Measurements from ENCODE around the gene PSRC1.
A peak's percentile ranks its signal among the peaks of the same experiment; 100 is the strongest.
"Not testable (repeated sequence)": the region's sequence is repeated elsewhere in the genome, so short reads cannot be mapped to it uniquely, and the experiment has no call there.

Gene PSRC1

DNA sequence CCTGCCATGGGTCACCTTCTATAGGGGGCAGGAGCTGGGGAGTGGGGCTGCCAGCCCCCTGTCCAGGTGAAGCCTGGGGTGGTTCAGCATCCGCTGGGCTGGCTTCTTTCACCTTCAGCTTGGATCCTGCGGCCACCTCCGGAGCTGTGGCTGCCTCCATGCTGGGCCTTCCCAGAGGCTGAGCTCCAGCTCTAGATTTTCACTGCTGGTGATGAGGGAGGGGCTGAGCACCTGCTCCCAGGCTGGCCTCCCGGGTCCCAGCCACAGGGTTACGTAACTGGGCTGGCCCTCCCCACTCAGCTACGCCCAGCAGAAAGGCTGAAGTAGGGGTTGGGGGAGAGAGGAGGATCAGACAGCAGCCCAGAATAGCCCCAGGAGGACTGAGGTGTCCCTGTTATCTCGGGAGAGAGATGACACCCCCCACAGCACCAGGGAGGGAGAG, 23.9 kb upstream of the PSRC1 start, which contains the start of gene MYBPHL:
Gene MYBPHL, minus strand, starts transcription at position 180 of the 442 bp plus-strand sequence. Its CDS starts 20 bp downstream, at position 160.
- Histone ChIP-seq H3K4me2 (ENCODE audit: low read length, poor library complexity, severe bottlenecking) (no peak within 1 kb of the TSS), H3K36me3 (ENCODE audit: control insufficient read depth in 1 of 2, insufficient read depth in 2 of 2, low read depth in 1 of 2, low read length in 2 of 2) (peaks cover 0 to 7% of the 10 kb centered on the region in 2 experiments), H3K23ac (ENCODE audit: low read length in 2 of 2) (no peak within 1 kb of the TSS), H2AK5ac (ENCODE audit: low read length, severe bottlenecking) (no peak within 1 kb of the TSS), H2BK12ac (ENCODE audit: low read length in 2 of 2) (no peak within 1 kb of the TSS), H2AFZ (ENCODE audit: low read depth, low read length) (no peak within 1 kb of the TSS), H3K9me3 (ENCODE audit: control insufficient read depth, low read length) (no peaks in the 10 kb centered on the region), H3K4ac (ENCODE audit: low read depth in 1 of 2, low read length in 2 of 2) (no peak within 1 kb of the TSS), H2BK120ac (ENCODE audit: low read depth, low read length) (no peak within 1 kb of the TSS), H2BK15ac (ENCODE audit: low read depth, poor library complexity, severe bottlenecking) (no peak within 1 kb of the TSS), H3K27ac (ENCODE audit: low read length, poor library complexity, severe bottlenecking) (no peak within 1 kb of the TSS), H3K27me3 (ENCODE audit: control insufficient read depth in 1 of 2, insufficient read depth in 1 of 2, low read length in 2 of 2) (peaks cover 0 to 21% of the 10 kb centered on the region in 2 experiments), H3K4me1 (ENCODE audit: control insufficient read depth, insufficient read depth, low read depth, low read length) (peaks cover 2% of the 10 kb centered on the region), H4K8ac (ENCODE audit: low read length) (no peak within 1 kb of the TSS), H3K4me3 (ENCODE audit: insufficient read depth in 1 of 2, low read depth in 1 of 2, low read length in 2 of 2) (no peak within 1 kb of the TSS), H3K9ac (ENCODE audit: low read length) (no peak within 1 kb of the TSS), H3K18ac (ENCODE audit: low read depth in 1 of 2, low read length in 2 of 2) (peak within 1 kb of the TSS; percentile 16 to 39), H4K91ac (ENCODE audit: low read length) (peak within 1 kb of the TSS; percentile 45), H2BK5ac (ENCODE audit: low read depth, low read length, poor library complexity, severe bottlenecking) (no peak within 1 kb of the TSS), H3K79me1 (replicated peaks; ENCODE audit: low read length, poor library complexity, severe bottlenecking) (no peaks in the 10 kb centered on the region), H3K14ac (ENCODE audit: low read length in 2 of 2) (peak within 1 kb of the TSS in 1 of 2 experiments; percentile 49)
- DNase-seq: no peak
- 91% methylated on average over 6 of the region's 7 CpGs for WGBS

- H3K23ac ChIP-seq (ENCODE audit: low read length in 2 of 2); H2BK5ac ChIP-seq (ENCODE audit: low read depth, low read length, poor library complexity, severe bottlenecking); H2BK120ac ChIP-seq (ENCODE audit: low read depth, low read length); H3K4me3 ChIP-seq (ENCODE audit: insufficient read depth in 1 of 2, low read depth in 1 of 2, low read length in 2 of 2); H3K4me1 ChIP-seq (ENCODE audit: control insufficient read depth, insufficient read depth, low read depth, low read length); H3K79me1 ChIP-seq (replicated peaks; ENCODE audit: low read length, poor library complexity, severe bottlenecking); DNase-seq; H2BK12ac ChIP-seq (ENCODE audit: low read length in 2 of 2); H4K8ac ChIP-seq (ENCODE audit: low read length); H3K4me2 ChIP-seq (ENCODE audit: low read length, poor library complexity, severe bottlenecking); H3K18ac ChIP-seq (ENCODE audit: low read depth in 1 of 2, low read length in 2 of 2); H2BK15ac ChIP-seq (ENCODE audit: low read depth, poor library complexity, severe bottlenecking); H3K4ac ChIP-seq (ENCODE audit: low read depth in 1 of 2, low read length in 2 of 2); H2AK5ac ChIP-seq (ENCODE audit: low read length, severe bottlenecking); H3K27ac ChIP-seq (ENCODE audit: low read length, poor library complexity, severe bottlenecking); H3K36me3 ChIP-seq (ENCODE audit: control insufficient read depth in 1 of 2, insufficient read depth in 2 of 2, low read depth in 1 of 2, low read length in 2 of 2); H2AFZ ChIP-seq (ENCODE audit: low read depth, low read length); H3K9ac ChIP-seq (ENCODE audit: low read length); H3K9me3 ChIP-seq (ENCODE audit: control insufficient read depth, low read length); H4K91ac ChIP-seq (ENCODE audit: low read length): not testable (repeated sequence)
- Histone ChIP-seq H3K14ac (ENCODE audit: low read length in 2 of 2) (peak overlapping the region in 1 of 2 experiments; percentile 49), H3K27me3 (ENCODE audit: control insufficient read depth in 1 of 2, insufficient read depth in 1 of 2, low read length in 2 of 2) (peaks cover 0 to 21% of the 10 kb centered on the region in 2 experiments)
- WGBS: 39% methylated on average over 9 of the region's 10 CpGs
Measured at GRCh38 chr1:109305991-109306390, 23.0 kb upstream of the PSRC1 start.

DNA sequence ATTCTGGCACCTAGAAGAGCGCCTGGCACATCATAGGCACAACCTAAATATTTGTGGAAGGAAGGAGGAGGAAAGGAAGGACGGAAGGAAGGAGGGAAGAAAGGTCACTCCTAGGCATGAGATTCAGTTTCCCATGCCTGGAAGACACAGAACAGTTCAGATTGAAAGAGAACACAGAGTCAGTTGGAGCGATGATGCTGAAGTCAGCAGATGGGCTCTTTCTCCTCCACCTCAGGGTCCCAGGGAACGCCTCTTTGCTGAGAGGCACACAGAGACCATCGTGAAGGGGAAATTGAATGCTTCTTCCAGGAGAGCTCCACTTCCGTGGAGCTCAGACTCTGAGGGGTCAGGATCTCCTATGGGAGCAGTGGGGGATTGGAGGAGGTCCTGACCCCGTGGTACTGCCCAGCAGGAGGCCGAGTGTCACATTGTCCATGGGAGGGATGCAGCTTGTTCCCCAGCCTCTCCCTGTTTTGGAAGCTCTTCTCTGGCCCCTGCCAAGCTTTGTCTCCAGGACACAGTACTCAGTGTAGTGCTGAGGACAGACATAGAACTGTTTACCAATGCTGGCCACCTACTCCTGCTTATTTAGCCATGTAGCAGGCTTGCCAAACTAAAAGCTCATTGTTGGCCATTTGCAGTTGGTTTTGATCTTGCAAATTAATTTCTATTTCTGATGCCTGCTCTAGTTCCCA, 21.4 kb upstream of the PSRC1 start:
- H3K4me2 ChIP-seq (ENCODE audit: low read length, poor library complexity, severe bottlenecking): no peak overlapping the region
- no peak overlapping the region for H2BK5ac ChIP-seq (ENCODE audit: low read depth, low read length, poor library complexity, severe bottlenecking)
- no peak overlapping the region for H2BK12ac ChIP-seq (ENCODE audit: low read length in 2 of 2)
- H3K36me3 ChIP-seq (ENCODE audit: control insufficient read depth in 1 of 2, insufficient read depth in 2 of 2, low read depth in 1 of 2, low read length in 2 of 2): peaks cover 0 to 7% of the 10 kb centered on the region in 2 experiments
- no peaks in the 10 kb centered on the region for H3K9me3 ChIP-seq (ENCODE audit: control insufficient read depth, low read length)
- no peak overlapping the region for H2AFZ ChIP-seq (ENCODE audit: low read depth, low read length)
- H3K4me3 ChIP-seq (ENCODE audit: insufficient read depth in 1 of 2, low read depth in 1 of 2, low read length in 2 of 2): no peak overlapping the region
- WGBS: 80% methylated on average over 8 of the region's 8 CpGs
- no peaks in the 10 kb centered on the region for H3K79me1 ChIP-seq (replicated peaks; ENCODE audit: low read length, poor library complexity, severe bottlenecking)
- H2BK15ac ChIP-seq (ENCODE audit: low read depth, poor library complexity, severe bottlenecking): no peak overlapping the region
- peaks cover 8% of the 10 kb centered on the region for H3K4me1 ChIP-seq (ENCODE audit: control insufficient read depth, insufficient read depth, low read depth, low read length)
- DNase-seq: no peak
- H3K27ac ChIP-seq (ENCODE audit: low read length, poor library complexity, severe bottlenecking): no peak overlapping the region
- H4K91ac ChIP-seq (ENCODE audit: low read length): no peak overlapping the region
- no peak overlapping the region for H3K4ac ChIP-seq (ENCODE audit: low read depth in 1 of 2, low read length in 2 of 2)
- no peak overlapping the region for H3K9ac ChIP-seq (ENCODE audit: low read length)
- H3K27me3 ChIP-seq (ENCODE audit: control insufficient read depth in 1 of 2, insufficient read depth in 1 of 2, low read length in 2 of 2): peaks cover 0 to 21% of the 10 kb centered on the region in 2 experiments
- H2BK120ac ChIP-seq (ENCODE audit: low read depth, low read length): no peak overlapping the region
- no peak overlapping the region for H2AK5ac ChIP-seq (ENCODE audit: low read length, severe bottlenecking)
- no peak overlapping the region for H3K18ac ChIP-seq (ENCODE audit: low read depth in 1 of 2, low read length in 2 of 2)
- no peak overlapping the region for H3K23ac ChIP-seq (ENCODE audit: low read length in 2 of 2)
- no peak overlapping the region for H4K8ac ChIP-seq (ENCODE audit: low read length)
- no peak overlapping the region for H3K14ac ChIP-seq (ENCODE audit: low read length in 2 of 2)

- no peak overlapping the region for H4K8ac ChIP-seq (ENCODE audit: low read length)
- H2BK5ac ChIP-seq (ENCODE audit: low read depth, low read length, poor library complexity, severe bottlenecking): no peak overlapping the region
- WGBS: 91% methylated on average over 5 of the region's 5 CpGs
- H2AK5ac ChIP-seq (ENCODE audit: low read length, severe bottlenecking): no peak overlapping the region
- DNase-seq: no peak
- peaks cover 14% of the 10 kb centered on the region for H3K4me1 ChIP-seq (ENCODE audit: control insufficient read depth, insufficient read depth, low read depth, low read length)
- peak overlapping the region in 1 of 2 experiments; percentile 18 for H3K14ac ChIP-seq (ENCODE audit: low read length in 2 of 2)
- no peak overlapping the region for H2BK120ac ChIP-seq (ENCODE audit: low read depth, low read length)
- peaks cover 0 to 2% of the 10 kb centered on the region in 2 experiments for H3K36me3 ChIP-seq (ENCODE audit: control insufficient read depth in 1 of 2, insufficient read depth in 2 of 2, low read depth in 1 of 2, low read length in 2 of 2)
- H3K9me3 ChIP-seq (ENCODE audit: control insufficient read depth, low read length): no peaks in the 10 kb centered on the region
- no peaks in the 10 kb centered on the region for H3K79me1 ChIP-seq (replicated peaks; ENCODE audit: low read length, poor library complexity, severe bottlenecking)
- H3K4me3 ChIP-seq (ENCODE audit: insufficient read depth in 1 of 2, low read depth in 1 of 2, low read length in 2 of 2): no peak overlapping the region
- peak overlapping the region in 1 of 2 experiments; percentile 3 for H2BK12ac ChIP-seq (ENCODE audit: low read length in 2 of 2)
- no peak overlapping the region for H3K27ac ChIP-seq (ENCODE audit: low read length, poor library complexity, severe bottlenecking)
- no peak overlapping the region for H3K4ac ChIP-seq (ENCODE audit: low read depth in 1 of 2, low read length in 2 of 2)
- H3K18ac ChIP-seq (ENCODE audit: low read depth in 1 of 2, low read length in 2 of 2): peak overlapping the region in 1 of 2 experiments; percentile 28
- H4K91ac ChIP-seq (ENCODE audit: low read length): no peak overlapping the region
- peaks cover 0 to 17% of the 10 kb centered on the region in 2 experiments for H3K27me3 ChIP-seq (ENCODE audit: control insufficient read depth in 1 of 2, insufficient read depth in 1 of 2, low read length in 2 of 2)
- no peak overlapping the region for H3K23ac ChIP-seq (ENCODE audit: low read length in 2 of 2)
- no peak overlapping the region for H2BK15ac ChIP-seq (ENCODE audit: low read depth, poor library complexity, severe bottlenecking)
- no peak overlapping the region for H3K4me2 ChIP-seq (ENCODE audit: low read length, poor library complexity, severe bottlenecking)
- H3K9ac ChIP-seq (ENCODE audit: low read length): no peak overlapping the region
- no peak overlapping the region for H2AFZ ChIP-seq (ENCODE audit: low read depth, low read length)
Measured at GRCh38 chr1:109301874-109302273, 18.9 kb upstream of the PSRC1 start.
